ENCODE measurements around the gene LIPC. TPM values are rescaled to one million over a fixed set of nuclear protein-coding genes. Genes with fewer than 3 reads are reported as not detected.

LIPC gene
- total RNA-seq, 1 donor from 2014 or later: 3.6 TPM

DNA sequence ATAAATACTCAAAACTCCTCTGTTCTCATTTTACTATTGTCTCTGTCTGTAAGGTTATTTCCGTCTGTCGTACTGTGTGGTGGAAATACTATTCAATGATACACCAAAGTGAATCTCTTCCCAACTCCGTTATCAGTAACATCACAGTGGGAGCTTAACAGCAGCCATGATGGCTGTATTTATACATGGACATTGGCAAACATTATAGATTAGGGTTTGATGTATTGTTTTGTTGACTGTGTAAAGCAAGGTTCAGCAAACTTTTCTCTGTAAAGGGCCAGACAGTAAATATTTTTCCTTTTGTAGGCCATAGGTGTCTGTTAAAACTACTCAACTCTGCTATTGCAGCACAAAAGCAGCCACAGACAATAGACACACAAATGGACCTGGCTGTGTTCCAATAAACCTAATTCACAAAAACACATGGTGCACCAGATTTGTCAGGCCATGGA is 23.2 kb downstream of the LIPC start:
- intact Hi-C loops (cut with micrococcal nuclease): loop anchor here (5.0 to 10.0 kb wide), 2 partner anchors 62 to 480 kb away; partner anchors contain the start of gene SLTM

GRCh38 chr15:58457466-58457965 is 25.7 kb downstream of the LIPC start:
- intact Hi-C loops (cut with micrococcal nuclease): loop anchor here (5.0 to 10.0 kb wide), 2 partner anchors 60 to 477 kb away; partner anchors contain the start of gene SLTM

DNA sequence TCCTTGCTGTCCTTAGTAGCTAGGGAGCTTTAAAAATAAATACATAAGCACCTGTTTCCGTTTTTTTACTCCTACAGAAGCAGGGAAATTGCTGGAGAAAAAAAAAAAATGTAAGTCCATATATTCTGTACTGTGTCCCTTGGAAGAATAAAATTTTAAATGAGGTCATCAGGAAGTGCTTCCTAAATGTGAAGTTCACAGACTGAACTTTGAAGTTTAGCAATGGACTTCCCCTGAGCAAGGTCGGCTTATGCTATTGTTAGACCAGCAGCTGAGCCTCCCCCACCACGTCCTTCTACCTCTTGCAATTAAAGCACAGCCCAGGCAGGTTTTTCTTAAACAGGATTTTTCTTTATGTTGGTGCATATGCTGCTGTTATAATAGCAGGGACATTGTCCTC is 26.3 kb downstream of the LIPC start:
- intact Hi-C loops (cut with micrococcal nuclease): loop anchor here (5.0 to 10.0 kb wide), 2 partner anchors 59 to 477 kb away; partner anchors contain the start of gene SLTM

DNA sequence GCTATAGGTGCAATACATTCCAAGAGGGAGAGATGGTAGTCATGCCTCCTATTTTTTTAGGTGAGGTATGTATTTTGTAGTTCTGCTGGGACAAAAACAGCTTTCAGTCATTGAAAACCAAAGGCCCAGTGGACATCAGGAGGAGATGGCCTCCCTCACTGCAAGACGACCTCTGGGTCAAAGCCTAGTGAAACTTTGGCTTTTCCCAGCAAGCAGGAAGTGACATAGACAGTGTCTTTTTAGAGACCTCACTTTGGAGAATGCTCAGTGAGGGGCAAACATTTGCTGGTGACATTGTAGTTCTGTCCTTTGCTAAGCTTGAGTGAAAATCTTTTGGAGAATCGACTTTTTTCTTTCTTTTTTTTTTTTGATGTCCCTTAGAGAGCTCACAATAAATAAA is 27.3 kb downstream of the LIPC start:
- intact Hi-C loops (cut with micrococcal nuclease): loop anchor here (5.0 to 10.0 kb wide), 2 partner anchors 58 to 476 kb away; partner anchors contain the start of gene SLTM

- intact Hi-C loops (cut with micrococcal nuclease): loop anchor here (5.0 to 10.0 kb wide), 2 partner anchors 58 to 475 kb away; partner anchors contain the start of gene SLTM
Measured at GRCh38 chr15:58459560-58459959, 27.8 kb downstream of the LIPC start.

GRCh38 chr15:58460116-58460790 is 28.5 kb downstream of the LIPC start:
- intact Hi-C loops (cut with micrococcal nuclease): no loop called here

DNA sequence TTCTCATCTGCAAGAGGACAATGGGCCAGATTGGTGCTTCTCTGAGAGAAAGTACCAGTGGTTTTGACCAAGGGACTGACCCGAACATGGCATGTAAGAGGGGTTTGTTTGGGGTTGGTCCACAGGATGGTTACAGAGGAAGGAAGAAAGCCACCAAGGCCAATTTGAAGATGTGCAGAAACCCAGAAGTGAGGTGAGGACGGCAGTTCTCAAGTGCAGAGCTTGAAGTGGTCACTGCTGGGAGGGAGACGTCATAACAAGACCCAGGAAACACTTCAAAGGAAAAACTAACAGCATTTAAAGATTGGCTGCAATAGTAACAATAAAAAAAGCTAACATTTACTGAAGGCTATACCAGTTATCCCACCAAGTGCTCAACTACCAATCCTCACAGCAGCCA is 29.1 kb downstream of the LIPC start:
- intact Hi-C loops (cut with micrococcal nuclease): no loop called here

DNA sequence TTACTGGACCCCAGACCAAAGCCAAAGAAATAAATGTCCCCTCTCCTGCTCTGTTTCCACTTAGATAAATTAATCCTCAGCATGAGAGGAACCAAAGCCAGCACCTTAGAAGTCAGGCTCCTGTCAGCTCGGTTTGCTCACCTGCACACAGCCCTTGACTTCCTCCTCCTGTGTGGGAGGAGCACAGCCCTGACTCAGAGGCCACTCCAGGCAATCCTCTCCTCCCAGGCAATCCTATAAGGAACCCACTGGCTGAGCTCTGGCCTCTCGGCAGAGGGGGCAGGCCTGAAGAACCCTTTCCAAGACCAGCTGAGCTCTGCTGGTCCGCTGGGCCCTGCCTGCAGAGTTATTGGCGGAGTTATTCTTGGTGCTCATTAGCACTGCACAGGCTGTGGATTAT is 30.8 kb downstream of the LIPC start:
- intact Hi-C loops (cut with micrococcal nuclease): no loop called here

GRCh38 chr15:58462973-58463663 is 31.3 kb downstream of the LIPC start:
- intact Hi-C loops (cut with micrococcal nuclease): no loop called here

- intact Hi-C loops (cut with micrococcal nuclease): no loop called here
Measured at GRCh38 chr15:58463815-58464650, 32.2 kb downstream of the LIPC start.

- intact Hi-C loops (cut with micrococcal nuclease): no loop called here
Measured at GRCh38 chr15:58465070-58465469, 33.3 kb downstream of the LIPC start.

DNA sequence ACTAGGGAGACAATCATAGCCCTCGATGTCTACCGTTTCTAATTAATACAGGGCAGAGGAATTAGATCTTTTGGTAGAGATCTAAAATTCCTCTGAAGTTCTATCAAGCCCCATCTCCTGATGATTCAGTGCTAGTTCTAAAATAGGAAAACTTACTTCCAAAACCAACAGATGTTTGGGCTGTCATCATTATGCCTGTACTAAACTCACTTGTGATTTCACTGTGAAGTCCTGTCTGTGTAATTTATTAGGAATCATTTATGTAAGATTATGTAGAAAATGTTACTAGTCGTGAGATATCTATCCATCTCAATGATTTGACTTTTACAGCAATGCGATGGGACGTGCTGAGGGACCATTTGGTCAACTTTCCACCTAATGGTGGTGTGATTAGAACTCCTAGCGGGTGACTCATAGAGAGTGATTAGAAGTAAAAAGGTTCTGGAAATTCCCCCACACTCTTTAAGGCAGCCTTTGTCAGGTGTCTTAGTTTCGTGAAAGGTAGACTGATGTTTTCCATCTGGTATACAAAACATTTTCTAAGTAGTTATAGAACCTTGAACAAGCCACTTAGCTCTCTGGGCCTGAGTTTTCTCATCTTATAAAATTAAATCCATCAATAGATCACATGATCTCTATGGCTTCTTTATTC is 34.2 kb downstream of the LIPC start:
- intact Hi-C loops (cut with micrococcal nuclease): no loop called here

- intact Hi-C loops (cut with micrococcal nuclease): no loop called here
Measured at GRCh38 chr15:58466566-58466965, 34.8 kb downstream of the LIPC start.

DNA sequence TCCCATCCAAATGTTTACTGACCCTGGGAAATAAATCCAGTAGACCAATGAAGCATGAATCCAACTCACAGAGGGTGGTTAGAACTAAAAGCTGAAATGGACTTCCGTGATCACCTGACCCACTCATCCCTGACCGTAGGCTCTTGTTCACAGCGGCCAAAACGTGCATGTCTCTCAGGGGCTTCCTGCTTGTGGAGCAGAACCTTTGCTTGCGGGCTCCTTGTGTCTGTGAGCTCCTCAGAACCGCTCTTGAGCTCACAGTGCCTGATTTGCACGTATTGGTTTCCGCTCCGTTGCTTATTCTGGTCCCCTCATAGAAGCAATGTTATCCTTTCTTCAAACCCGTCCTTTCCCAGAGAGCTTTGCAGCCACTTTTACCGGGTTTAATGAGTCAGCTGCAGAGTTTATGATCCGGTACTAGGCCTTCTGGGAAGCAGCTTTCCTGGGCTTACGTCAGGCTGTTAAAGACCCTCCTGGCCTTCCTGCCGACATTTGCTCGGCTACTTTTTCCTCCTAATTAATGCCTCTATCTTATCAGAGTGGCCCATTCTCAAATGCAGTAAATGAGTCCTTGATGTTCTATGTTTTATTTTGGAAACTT is 35.4 kb downstream of the LIPC start:
- intact Hi-C loops (cut with micrococcal nuclease): no loop called here

DNA sequence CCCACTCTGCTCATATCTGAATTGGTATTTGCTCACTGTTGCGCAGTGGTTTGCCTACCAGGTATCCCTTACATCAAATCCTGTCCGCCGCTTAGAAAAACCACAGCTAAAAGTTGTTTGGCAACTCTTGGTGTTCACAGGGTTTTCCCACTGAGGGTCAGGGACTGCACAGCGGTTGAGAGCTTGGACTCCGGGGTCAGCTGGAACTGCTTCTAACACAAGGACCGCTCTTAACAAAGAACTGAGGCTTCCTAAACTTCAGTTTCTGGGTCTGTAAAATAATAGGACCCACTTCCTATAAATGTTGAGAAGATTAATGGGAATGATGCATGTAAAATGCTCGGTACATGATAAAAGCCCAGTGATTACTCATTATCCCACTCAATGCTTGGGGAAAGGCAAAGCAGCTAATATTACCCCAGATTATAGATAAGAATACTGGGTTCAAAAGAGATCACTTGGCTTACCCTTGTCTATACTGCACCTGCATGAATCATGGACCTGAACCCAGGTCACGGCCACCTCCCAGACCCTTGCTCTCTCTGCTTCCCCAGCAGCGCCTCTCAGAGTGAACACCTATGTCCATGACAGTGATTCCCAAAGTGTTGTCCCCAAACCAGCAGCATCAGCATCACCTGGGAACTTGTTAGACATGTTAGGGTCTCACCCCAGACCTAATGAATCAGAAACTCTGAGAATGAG is 36.1 kb downstream of the LIPC start:
- intact Hi-C loops (cut with micrococcal nuclease): no loop called here

DNA sequence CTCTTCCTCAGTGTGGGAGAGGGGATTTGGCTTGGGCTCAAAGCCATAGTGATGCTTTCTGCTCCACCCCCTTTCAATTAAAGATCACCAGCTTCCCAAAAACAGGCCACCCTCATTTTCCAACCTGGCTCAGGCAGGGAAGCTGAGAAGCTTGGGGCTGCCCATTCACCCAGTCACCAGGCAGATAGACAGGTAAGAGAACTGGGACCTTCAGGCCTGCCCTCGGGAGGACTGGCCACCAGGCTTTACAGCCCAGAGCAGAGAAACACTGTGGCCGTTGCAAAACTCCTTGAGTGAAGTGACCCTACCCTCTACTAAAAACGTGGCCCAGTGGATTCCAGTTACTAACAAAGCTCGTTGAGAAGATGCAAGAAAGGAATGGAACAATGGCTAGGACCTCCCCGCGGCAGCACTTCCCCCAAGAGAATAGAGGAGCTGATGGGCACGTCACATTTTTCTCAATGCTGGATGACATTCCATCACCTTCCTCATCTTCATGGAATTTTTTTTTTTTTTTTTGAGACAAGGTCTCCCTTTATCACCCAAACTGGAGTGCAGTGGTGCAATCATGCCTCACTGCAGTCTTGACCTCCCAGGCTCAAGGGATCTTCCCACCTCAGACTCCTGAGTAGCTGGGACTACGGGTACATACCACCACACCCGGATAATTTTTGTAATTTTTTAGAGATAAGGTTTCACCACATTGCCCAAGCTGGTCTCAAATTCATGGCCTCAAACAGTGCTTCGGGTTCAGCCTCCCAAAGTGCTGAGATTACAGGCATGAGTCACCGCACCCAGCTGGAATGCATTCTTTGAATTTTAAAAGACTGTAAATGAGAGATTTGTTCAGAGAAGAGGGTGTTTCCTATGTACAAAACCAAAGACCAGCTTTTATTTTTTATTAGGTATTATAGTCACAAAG is 37.9 kb downstream of the LIPC start:
- intact Hi-C loops (cut with micrococcal nuclease): no loop called here

GRCh38 chr15:58471348-58471747 is 39.6 kb downstream of the LIPC start:
- intact Hi-C loops (cut with micrococcal nuclease): no loop called here

DNA sequence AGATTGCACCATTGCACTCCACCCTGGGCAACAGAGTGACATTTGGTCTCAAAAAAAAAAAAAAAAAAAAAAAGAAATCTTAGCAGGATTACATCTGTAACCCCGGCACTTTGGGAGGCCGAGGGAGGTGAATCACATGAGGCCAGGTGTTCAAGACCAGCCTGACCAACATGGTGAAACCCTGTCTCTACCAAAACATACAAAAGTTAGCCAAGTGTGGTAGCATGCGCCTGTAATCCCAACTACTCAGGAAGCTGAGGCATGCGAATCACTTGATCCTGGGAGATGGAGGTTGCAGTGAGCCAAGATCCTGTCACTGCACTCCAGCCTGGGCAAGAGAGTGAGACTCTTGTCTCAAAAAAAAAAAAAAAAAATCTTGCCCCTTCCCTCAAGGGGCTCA is 40.4 kb downstream of the LIPC start:
- intact Hi-C loops (cut with micrococcal nuclease): loop anchor here (2.0 kb wide), 1 partner anchor 43 kb away; no protein-coding TSS in a partner anchor

Measured in T-helper 2 cell treated with Interferon-gamma antibody and Interleukin-4, amounts not matched to agents 100 ng/mL and 5 ng/mL, for 36 hours (primary cell).